Endothelial cell of umbilical vein (primary cell): ENCODE data around the gene PLXNB2. TPM values are rescaled to one million over a fixed set of nuclear protein-coding genes. Genes with fewer than 3 reads are reported as not detected.

Source experiments
- BruUV-seq: library from RNA; stranded (reverse); fragments of 400-500 nt; replicated peaks from 2 replicates; lab custom pipeline; 2021; lab: Mats Ljungman, UMichigan
- CTCF ChIA-PET: fragments of 300-600, 350-600 bp; sonication (Branson Sonifier 250); formaldehyde crosslinking; loops from one replicate; lab custom pipeline; 2021; ENCODE audit warnings: antibody characterized with exemption, inconsistent platforms; lab: Charles Lee
- POLR2A ChIA-PET: fragments of 300-600, 350-600 bp; sonication (Branson Sonifier 250); formaldehyde crosslinking; loops from one replicate; lab custom pipeline; 2021; ENCODE audit warnings: antibody characterized with exemption, inconsistent platforms; lab: Charles Lee
- DNase-seq: peaks from one replicate; pipeline ENCODE4 v3.0.0-alpha.2; 2011; ENCODE audit warnings: low read depth, low spot score
- FAIRE-seq: peaks from 2 replicates; lab custom pipeline; 2011; peaks lifted over from hg19 to GRCh38; lab: Jason Lieb, UNC
- H2AFZ ChIP-seq: 2 replicates; pipeline ENCODE4 v1.6.0; 2012; ENCODE audit warnings: low read depth, low read length, control low read depth, inconsistent platforms
- H3K27ac ChIP-seq: 2 replicates; pipeline ENCODE4 v1.5.1; 2011; ENCODE audit warnings: low read depth, mild to moderate bottlenecking, control low read depth, low read length, moderate library complexity; ENCODE audit not compliant: insufficient read depth
- H3K27me3 ChIP-seq, 2 experiments: 2 replicates each; pipeline versions ENCODE4 v1.6.0 to v1.6.1; 2011; ENCODE audit warnings: low read length in 2 of 2, mixed read lengths in 1 of 2; ENCODE audit not compliant: control insufficient read depth in 2 of 2, insufficient read depth in 2 of 2
- H3K36me3 ChIP-seq, 2 experiments: 2 replicates in 1 of 2; 3 replicates in 1 of 2; pipeline ENCODE4 v1.5.1; 2011; ENCODE audit warnings: low read length in 2 of 2, mild to moderate bottlenecking in 1 of 2, moderate library complexity in 1 of 2; ENCODE audit not compliant: control insufficient read depth in 2 of 2, insufficient read depth in 2 of 2; ENCODE audit errors: extremely low read depth in 1 of 2
- H3K4me1 ChIP-seq: 3 replicates; pipeline ENCODE4 v1.5.1; 2011; ENCODE audit warnings: mild to moderate bottlenecking, low read length; ENCODE audit not compliant: control insufficient read depth, insufficient read depth; ENCODE audit errors: extremely low read depth
- H3K4me2 ChIP-seq: 2 replicates; pipeline ENCODE4 v1.6.1; 2011; ENCODE audit warnings: low read length, control low read depth, mixed read lengths; ENCODE audit not compliant: insufficient read depth
- H3K4me3 ChIP-seq, 3 experiments: fragments of 200-600 bp in 1 of 3; sonication (generic), shearing (Covaris generic) in 1 of 3; replicated peaks in 1 of 3; 2 replicates each; pipeline ENCODE4 v1.5.1; 2011 to 2016; ENCODE audit warnings: control low read depth in 3 of 3, low read length in 3 of 3, mild to moderate bottlenecking in 2 of 3, inconsistent platforms in 1 of 3, low read depth in 1 of 3, moderate library complexity in 1 of 3; ENCODE audit not compliant: insufficient read depth in 1 of 3
- H3K79me2 ChIP-seq: 2 replicates; pipeline ENCODE4 v1.6.0; 2012; ENCODE audit warnings: low read length, inconsistent platforms; ENCODE audit not compliant: control insufficient read depth, insufficient read depth
- H3K9ac ChIP-seq: replicated peaks from 2 replicates; pipeline ENCODE3; 2011; ENCODE audit warnings: low read length, control low read depth; ENCODE audit not compliant: insufficient read depth; ENCODE audit errors: extremely low read depth
- H3K9me1 ChIP-seq: replicated peaks from 3 replicates; pipeline ENCODE4 v1.6.0; 2011; ENCODE audit warnings: mild to moderate bottlenecking, low read length; ENCODE audit not compliant: control insufficient read depth, insufficient read depth; ENCODE audit errors: extremely low read depth
- H3K9me3 ChIP-seq: replicated peaks from 2 replicates; pipeline ENCODE4 v1.5.1; 2012; ENCODE audit warnings: low read length, inconsistent platforms; ENCODE audit not compliant: control insufficient read depth, insufficient read depth
- H4K20me1 ChIP-seq: replicated peaks from 2 replicates; pipeline ENCODE3; 2011; ENCODE audit warnings: mild to moderate bottlenecking, low read length; ENCODE audit not compliant: control insufficient read depth, insufficient read depth; ENCODE audit errors: extremely low read depth
- EZH2 ChIP-seq: IDR thresholded peaks from 2 replicates; pipeline ENCODE4 v1.6.1; 2012; ENCODE audit warnings: borderline replicate concordance, low read depth, mild to moderate bottlenecking, moderate library complexity, low read length, inconsistent platforms; ENCODE audit not compliant: severe bottlenecking
- FOS ChIP-seq: IDR thresholded peaks from 2 replicates; pipeline ENCODE4 v1.6.1; 2011; ENCODE audit warnings: mild to moderate bottlenecking, low read length, moderate library complexity, borderline replicate concordance; ENCODE audit not compliant: insufficient read depth
- GATA2 ChIP-seq: IDR thresholded peaks from 2 replicates; pipeline ENCODE4 v1.7.0; 2011; ENCODE audit warnings: low read depth, mild to moderate bottlenecking, moderate library complexity, mixed read lengths, low read length; ENCODE audit not compliant: insufficient read length, insufficient read depth
- JUN ChIP-seq: IDR thresholded peaks from 2 replicates; pipeline ENCODE4 v1.6.1; 2011; ENCODE audit warnings: borderline replicate concordance, low read depth; ENCODE audit not compliant: insufficient read length, insufficient read depth
- MYC ChIP-seq: IDR thresholded peaks from one replicate; pipeline ENCODE4 v1.6.1; 2011; ENCODE audit warnings: mild to moderate bottlenecking, low read depth, low read length
- POLR2A ChIP-seq: IDR thresholded peaks from 2 replicates; pipeline ENCODE4 v1.6.1; 2012; ENCODE audit warnings: low read depth, mild to moderate bottlenecking, control low read depth, low read length
- POLR2AphosphoS5 ChIP-seq: IDR thresholded peaks from 2 replicates; pipeline ENCODE4 v1.6.1; 2012; ENCODE audit warnings: low read depth, mild to moderate bottlenecking, control low read depth, low read length, moderate library complexity; ENCODE audit not compliant: insufficient read depth
- dilution Hi-C: fragments of 300-500 bp; cut with MboI; formaldehyde crosslinking; loops from one replicate; pipeline ENCODE4 v1.15.0; 2019; ENCODE audit warnings: low sequenced_read_pairs; ENCODE audit not compliant: extremely low pct_ligation_motif_present
- intact Hi-C: fragments of 100-400 bp; cut with micrococcal nuclease; formaldehyde crosslinking; loops from one replicate; pipeline ENCODE4 v1.10.0; 2022
- polyA plus RNA-seq, 4 experiments: library from polyadenylated mRNA; depleted of rRNA in 3 of 4; stranded (reverse) in 3 of 4; unstranded in 1 of 4; fragments of >200 nt; gene quantifications; 2 replicates each; pipeline versions ENCODE4 v1.2.1 to v1.2.3, GENCODE V29; 2011 to 2012; ENCODE audit warnings: missing spikeins in 1 of 4
- total RNA-seq: library from RNA; stranded (reverse); gene quantifications from 2 replicates; pipeline ENCODE4 v1.2.3, GENCODE V29; 2021
- TF ChIP-seq, protein P1 (sequence below), 2 donors: IDR thresholded peaks; 1 replicate in 1 of 2; 2 replicates in 1 of 2; pipeline ENCODE4 v1.5.1; 2011; ENCODE audit warnings: low read length in 2 of 2, mild to moderate bottlenecking in 2 of 2, moderate library complexity in 2 of 2, control low read depth in 1 of 2, inconsistent platforms in 1 of 2, low read depth in 1 of 2; ENCODE audit not compliant: insufficient read depth in 1 of 2; ENCODE audit errors: extremely low read depth in 1 of 2
- TF ChIP-seq, protein P2 (sequence below): IDR thresholded peaks from 2 replicates; pipeline ENCODE4 v1.6.1; 2011; ENCODE audit not compliant: insufficient read depth, insufficient read length

Gene PLXNB2
- total and polyA plus RNA-seq, 2 donors (not counting 3 experiments of a cell fraction or from before 2014, with no cell fraction given), result 82.3 to 139 TPM

DNA sequence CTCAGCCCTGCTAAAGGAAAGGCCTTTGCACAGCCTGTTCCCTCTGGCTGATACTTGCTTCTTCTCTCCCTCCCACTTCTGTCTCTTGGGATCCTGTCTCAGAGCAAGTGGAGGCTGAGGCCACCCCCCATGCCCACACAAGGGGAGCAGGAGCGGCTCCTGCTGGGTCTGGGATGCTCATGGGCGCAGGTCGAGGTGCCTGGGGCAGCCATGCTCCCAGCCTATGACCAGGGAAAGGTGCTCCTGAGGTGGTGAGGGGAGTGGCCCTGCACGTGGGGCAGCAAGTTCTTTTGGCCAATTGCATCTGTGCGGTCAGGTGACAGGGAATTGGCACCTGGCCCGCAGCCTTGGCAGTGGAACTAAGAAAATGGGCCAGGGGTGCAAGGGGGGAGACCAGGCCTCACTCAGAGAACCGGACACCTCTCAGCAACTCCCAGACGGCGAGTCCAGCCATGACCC, 38.8 kb downstream of the PLXNB2 start:
- Histone ChIP-seq H3K4me3 (no peak overlapping the region), H3K27me3 (no peaks in the 10 kb centered on the region), H3K79me2 (no peaks in the 10 kb centered on the region), H3K4me2 (no peak overlapping the region), H3K27ac (no peak overlapping the region), H3K9ac (no peak overlapping the region), H4K20me1 (no peaks in the 10 kb centered on the region), H2AFZ (no peak overlapping the region), H3K9me3 (no peaks in the 10 kb centered on the region), H3K9me1 (no peaks in the 10 kb centered on the region), H3K4me1 (peaks cover 12% of the 10 kb centered on the region), H3K36me3 (peaks cover 0 to 4% of the 10 kb centered on the region in 2 experiments)
- intact Hi-C loops (no loop called here), dilution Hi-C loops (no loop called here)
- FAIRE-seq, result no peak
- ChIA-PET CTCF (interaction anchor here (4.7 kb wide), 1 partner anchor 17 kb away, joined by 40 read pairs; the partner anchor contains the start of gene HDAC10), POLR2A (no interaction called here)
- TF ChIP-seq POLR2A (no peak), JUN (no peak), MYC (no peak), GATA2 (no peak), EZH2 (no peak), POLR2AphosphoS5 (no peak), FOS (no peak)
- TF ChIP-seq, protein P1, sequence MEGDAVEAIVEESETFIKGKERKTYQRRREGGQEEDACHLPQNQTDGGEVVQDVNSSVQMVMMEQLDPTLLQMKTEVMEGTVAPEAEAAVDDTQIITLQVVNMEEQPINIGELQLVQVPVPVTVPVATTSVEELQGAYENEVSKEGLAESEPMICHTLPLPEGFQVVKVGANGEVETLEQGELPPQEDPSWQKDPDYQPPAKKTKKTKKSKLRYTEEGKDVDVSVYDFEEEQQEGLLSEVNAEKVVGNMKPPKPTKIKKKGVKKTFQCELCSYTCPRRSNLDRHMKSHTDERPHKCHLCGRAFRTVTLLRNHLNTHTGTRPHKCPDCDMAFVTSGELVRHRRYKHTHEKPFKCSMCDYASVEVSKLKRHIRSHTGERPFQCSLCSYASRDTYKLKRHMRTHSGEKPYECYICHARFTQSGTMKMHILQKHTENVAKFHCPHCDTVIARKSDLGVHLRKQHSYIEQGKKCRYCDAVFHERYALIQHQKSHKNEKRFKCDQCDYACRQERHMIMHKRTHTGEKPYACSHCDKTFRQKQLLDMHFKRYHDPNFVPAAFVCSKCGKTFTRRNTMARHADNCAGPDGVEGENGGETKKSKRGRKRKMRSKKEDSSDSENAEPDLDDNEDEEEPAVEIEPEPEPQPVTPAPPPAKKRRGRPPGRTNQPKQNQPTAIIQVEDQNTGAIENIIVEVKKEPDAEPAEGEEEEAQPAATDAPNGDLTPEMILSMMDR (IDR thresholded peaks at IDR 0.05; ENCODE audit: extremely low read depth in 1 of 2, insufficient read depth in 1 of 2, low read depth in 1 of 2, low read length in 2 of 2), result no peak
- TF ChIP-seq, protein P2, sequence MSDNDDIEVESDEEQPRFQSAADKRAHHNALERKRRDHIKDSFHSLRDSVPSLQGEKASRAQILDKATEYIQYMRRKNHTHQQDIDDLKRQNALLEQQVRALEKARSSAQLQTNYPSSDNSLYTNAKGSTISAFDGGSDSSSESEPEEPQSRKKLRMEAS, result no peak
- no peak for DNase-seq
- BruUV-seq, result no TSS peak
